K562 (cell line): Measurements from ENCODE around the gene GPS2. TPM values are rescaled to one million over a fixed set of nuclear protein-coding genes. Genes with fewer than 3 reads are reported as not detected.

Source experiments
- ATAC-seq: fragments of 200-7000 bp; cut with Tn5 transposase; 3 replicates; pipeline ENCODE4 v1.9.1; 2020; ENCODE audit warnings: moderate library complexity
- BruUV-seq: library from RNA; stranded (reverse); fragments of 400-500 nt; replicated peaks from 2 replicates; lab custom pipeline; 2021; lab: Mats Ljungman, UMichigan
- CTCF ChIA-PET: fragments of 300-600 bp; formaldehyde crosslinking; extraction: SDS; loops from one replicate; lab custom pipeline; 2021; ENCODE audit warnings: low intra/inter-chr PET ratio; lab: Yijun Ruan, JAX
- POLR2A ChIA-PET: fragments of 300-600, 350-650 bp; sonication (Branson Sonifier 250); formaldehyde crosslinking; extraction: SDS; loops from one replicate; lab custom pipeline; 2021; ENCODE audit warnings: antibody characterized with exemption, inconsistent platforms; lab: Yijun Ruan, JAX
- DNase-seq, 4 experiments: peaks; one replicate each; pipeline versions ENCODE4 v3.0.0 to v3.0.0-alpha.2; 2011 to 2018; ENCODE audit warnings: low spot score in 3 of 4, mixed read lengths in 3 of 4; ENCODE audit errors: extremely low read depth in 1 of 4
- FAIRE-seq: peaks from 2 replicates; lab custom pipeline; 2011; peaks lifted over from hg19 to GRCh38; lab: Jason Lieb, UNC
- H2AFZ ChIP-seq: 2 replicates; pipeline ENCODE4 v1.6.0; 2011; ENCODE audit warnings: low read depth, low read length, control low read depth, inconsistent platforms
- H3K27ac ChIP-seq: fragments of 200-600 bp; 3 replicates; pipeline ENCODE4 v1.8.0; 2011; ENCODE audit warnings: low read depth, mild to moderate bottlenecking, control low read depth, inconsistent platforms, low read length, moderate library complexity, mixed read lengths; ENCODE audit errors: extremely low read depth
- H3K27me3 ChIP-seq, 2 experiments: fragments of 300-600 bp in 1 of 2; 2 replicates in 1 of 2; 3 replicates in 1 of 2; pipeline versions ENCODE4 v1.6.0 to v1.8.0; 2011; ENCODE audit warnings: inconsistent platforms in 2 of 2, low read length in 2 of 2, mild to moderate bottlenecking in 1 of 2, mixed read lengths in 1 of 2, moderate library complexity in 1 of 2; ENCODE audit not compliant: control insufficient read depth in 2 of 2, insufficient read depth in 2 of 2
- H3K36me3 ChIP-seq: fragments of 300-600 bp; 3 replicates; pipeline ENCODE4 v1.8.0; 2011; ENCODE audit warnings: mild to moderate bottlenecking, low read length, inconsistent platforms; ENCODE audit not compliant: control insufficient read depth, insufficient read depth
- H3K4me1 ChIP-seq, 2 experiments: fragments of 200-600 bp in 1 of 2; replicated peaks in 1 of 2; 2 replicates in 1 of 2; 3 replicates in 1 of 2; pipeline versions ENCODE4 v1.5.1 to v1.8.0; 2011; ENCODE audit warnings: inconsistent platforms in 2 of 2, low read length in 2 of 2, mild to moderate bottlenecking in 1 of 2, mixed read lengths in 1 of 2, moderate library complexity in 1 of 2; ENCODE audit not compliant: control insufficient read depth in 2 of 2, insufficient read depth in 2 of 2
- H3K4me2 ChIP-seq: 2 replicates; pipeline ENCODE4 v1.6.1; 2011; ENCODE audit warnings: low read length, control low read depth, inconsistent platforms, mixed read lengths; ENCODE audit not compliant: insufficient read depth
- H3K4me3 ChIP-seq: fragments of 200-600 bp; sonication (generic), shearing (Covaris generic); 2 replicates; pipeline ENCODE4 v1.5.1; 2016; ENCODE audit warnings: control low read depth, inconsistent platforms
- H3K79me2 ChIP-seq: fragments of 200-600 bp; 3 replicates; pipeline ENCODE4 v1.8.0; 2011; ENCODE audit warnings: low read length, inconsistent platforms; ENCODE audit not compliant: control insufficient read depth, insufficient read depth
- H3K9ac ChIP-seq, 2 experiments: 2 replicates each; pipeline versions ENCODE4 v1.6.0 to v1.6.1; 2011; ENCODE audit warnings: low read depth in 2 of 2, low read length in 2 of 2, control low read depth in 1 of 2, inconsistent platforms in 1 of 2, mild to moderate bottlenecking in 1 of 2, mixed read lengths in 1 of 2; ENCODE audit not compliant: insufficient read depth in 1 of 2
- H3K9me1 ChIP-seq: one replicate; pipeline ENCODE4 v1.6.0; 2011; ENCODE audit warnings: inconsistent platforms, mild to moderate bottlenecking, low read length, moderate library complexity; ENCODE audit not compliant: control insufficient read depth, insufficient read depth
- H3K9me3 ChIP-seq: replicated peaks from 2 replicates; pipeline ENCODE4 v1.5.1; 2011; ENCODE audit warnings: low read depth, low read length, inconsistent platforms; ENCODE audit not compliant: control insufficient read depth, insufficient read depth
- H4K20me1 ChIP-seq: replicated peaks from 2 replicates; pipeline ENCODE4 v1.6.1; 2011; ENCODE audit warnings: low read length, inconsistent platforms, mixed read lengths; ENCODE audit not compliant: control insufficient read depth, insufficient read depth
- BRD9 ChIP-seq: fragments of 450-650 bp; IDR thresholded peaks from 2 replicates; pipeline ENCODE4 v1.6.1; 2018; ENCODE audit warnings: low read depth; ENCODE audit not compliant: partially characterized antibody
- CLOCK ChIP-seq: fragments of 250-450 bp; sonication (Bioruptor Pico); IDR thresholded peaks from 2 replicates; pipeline ENCODE4 v1.4.0; 2020; ENCODE audit warnings: mild to moderate bottlenecking, moderate library complexity, borderline replicate concordance
- ERF ChIP-seq: fragments of 450-650 bp; formaldehyde crosslinking; IDR thresholded peaks from 2 replicates; pipeline ENCODE4 v1.4.0; 2020; ENCODE audit warnings: mild to moderate bottlenecking, mixed read lengths
- EWSR1 ChIP-seq: fragments of 450-650 bp; IDR thresholded peaks from 2 replicates; pipeline ENCODE4 v1.6.1; 2018; ENCODE audit warnings: borderline replicate concordance, mild to moderate bottlenecking, low read depth, moderate library complexity; ENCODE audit not compliant: partially characterized antibody
- NFXL1 ChIP-seq: fragments of 450-650 bp; formaldehyde crosslinking; IDR thresholded peaks from 2 replicates; pipeline ENCODE4 v1.4.0; 2021; ENCODE audit warnings: mild to moderate bottlenecking
- NR2F6 ChIP-seq: fragments of 450-650 bp; formaldehyde crosslinking; IDR thresholded peaks from 2 replicates; pipeline ENCODE4 v1.4.0; 2020; ENCODE audit warnings: mild to moderate bottlenecking
- SAP30 ChIP-seq: fragments of 200-600 bp; sonication (generic); IDR thresholded peaks from 2 replicates; pipeline ENCODE4 v1.6.1; 2012; ENCODE audit warnings: borderline replicate concordance, low read depth, mild to moderate bottlenecking, moderate library complexity, low read length, control low read depth, inconsistent platforms; ENCODE audit not compliant: insufficient read depth, poor library complexity, severe bottlenecking
- SMARCB1 ChIP-seq: IDR thresholded peaks from 2 replicates; pipeline ENCODE4 v1.6.1; 2011; ENCODE audit warnings: improper control_type of control experiment, low read depth; ENCODE audit not compliant: insufficient read length
- STAT5A ChIP-seq: IDR thresholded peaks from 2 replicates; pipeline ENCODE4 v1.6.1; 2012; ENCODE audit warnings: low read length, inconsistent platforms, borderline replicate concordance
- STAT5B ChIP-seq: fragments of 250-450 bp; sonication (Bioruptor Pico); IDR thresholded peaks from 2 replicates; pipeline ENCODE4 v1.8.0; 2021; ENCODE audit warnings: mild to moderate bottlenecking, inconsistent platforms
- TFAM ChIP-seq: fragments of 250-450 bp; sonication (Bioruptor Pico); conservative IDR thresholded peaks from 2 replicates; pipeline ENCODE4 v1.5.0; 2021; ENCODE audit warnings: mild to moderate bottlenecking, moderate library complexity
- XRCC5 ChIP-seq: fragments of 200-400 bp; formaldehyde crosslinking; IDR thresholded peaks from 2 replicates; pipeline ENCODE4 v1.6.1; 2017; ENCODE audit warnings: low read depth, mild to moderate bottlenecking, low read length
- ZNF511 ChIP-seq: sonication (generic); formaldehyde crosslinking; IDR thresholded peaks from 2 replicates; pipeline ENCODE4 v1.8.0; 2022; ENCODE audit warnings: mild to moderate bottlenecking, missing genetic modification reagents
- ZNF561 ChIP-seq: fragments of 450-650 bp; formaldehyde crosslinking; conservative IDR thresholded peaks from 2 replicates; pipeline ENCODE4 v1.4.0; 2020; ENCODE audit warnings: mild to moderate bottlenecking, moderate library complexity
- WGBS: fragments of 100-300 bp; shearing (Covaris generic); methylation state at CpG from one replicate; pipeline ENCODE4 v1.1.6; 2016; ENCODE audit warnings: low coverage, mixed read lengths; ENCODE audit not compliant: insufficient coverage; ENCODE audit errors: missing lambda C conversion rate; 5-methylcytosine and 5-hydroxymethylcytosine counted together
- in situ Hi-C: fragments of 300-500 bp; cut with MboI; formaldehyde crosslinking; loops from 4 replicates; pipeline ENCODE4 v1.15.0; 2018; ENCODE audit warnings: inconsistent platforms, mixed read lengths
- intact Hi-C: fragments of 100-400 bp; cut with micrococcal nuclease; formaldehyde crosslinking; loops from 2 replicates; pipeline ENCODE4 v1.14.2; 2022
- polyA plus RNA-seq, 8 experiments: library from polyadenylated mRNA; depleted of rRNA in 4 of 8; stranded (reverse) in 5 of 8; unstranded in 3 of 8; fragments of >200 nt; fragmentation: Nextera tagmentation in 2 of 8; fragmentation: Illumina TruSeq in 1 of 8; extraction: Ambion mirVana in 2 of 8; extraction: Trizol in 1 of 8; gene quantifications; 2 replicates each; pipeline versions ENCODE4 v1.2.1 to v1.2.3, GENCODE V29; 2011 to 2014; ENCODE audit warnings: inconsistent platforms in 1 of 8, missing spikeins in 1 of 8
- total RNA-seq, 7 experiments: library from RNA; depleted of rRNA in 6 of 7; stranded (reverse); fragments of >200 nt in 6 of 7; fragmentation: Illumina TruSeq in 2 of 7; extraction: Trizol in 2 of 7; gene quantifications; 2 replicates each; pipeline versions ENCODE4 v1.2.1 to v1.2.3, GENCODE V29; 2011 to 2021; ENCODE audit warnings: low replicate concordance in 1 of 7

Gene GPS2
- total and polyA plus RNA-seq, 9 of the 15 experiments (the other 6 are each of a cell fraction or from before 2014, with no cell fraction given): 18.3 to 75.7 (median 37.0) TPM

- 33% methylated on average over 1 of the region's 1 CpG for WGBS
- Histone ChIP-seq H3K9me3 (no peaks in the 10 kb centered on the region), H3K36me3 (no peaks in the 10 kb centered on the region), H3K9me1 (no peaks in the 10 kb centered on the region), H3K27ac (peak overlapping the region; percentile 24; the same call in 1 of the 3 replicates), H3K4me3 (no peak overlapping the region), H2AFZ (peak overlapping the region; percentile 78), H3K4me2 (no peak overlapping the region), H3K79me2 (no peaks in the 10 kb centered on the region), H3K4me1 (peaks cover 10 to 23% of the 10 kb centered on the region in 2 experiments; a peak in 4 of 5 replicates), H4K20me1 (no peaks in the 10 kb centered on the region), H3K9ac (peak overlapping the region in 1 of 2 experiments; percentile 58; a peak in 1 of 4 replicates), H3K27me3 (no peaks in the 10 kb centered on the region)
- DNase-seq (no peak), ATAC-seq (no peak), FAIRE-seq (no peak)
- intact Hi-C loops: no loop called here
- TF ChIP-seq STAT5B (CRISPR knock-in tag) (no peak), TFAM (CRISPR knock-in tag) (no peak), STAT5A (no peak), ZNF511 (CRISPR knock-in tag) (no peak), CLOCK (CRISPR knock-in tag) (no peak), NFXL1 (CRISPR knock-in tag) (no peak), ERF (CRISPR knock-in tag) (no peak), EWSR1 (no peak), SMARCB1 (no peak), ZNF561 (CRISPR knock-in tag) (no peak), SAP30 (no peak), XRCC5 (no peak), BRD9 (no peak), NR2F6 (no peak)
- in situ Hi-C loops: no loop called here
- no TSS peak for BruUV-seq
- ChIA-PET CTCF (no interaction called here), POLR2A (interaction anchor here (0.6 to 1.2 kb wide), 3 partner anchors 15 to 419 kb away, joined by 3 read pairs; partner anchors contain the start of genes CTDNEP1 and ELP5)
Observed at GRCh38 chr17:7266784-7267183, 48.4 kb downstream of the GPS2 start.
